Liver (tissue), 3 donors: Measurements from ENCODE around the gene ALKAL2.

Experiments used
- ATF3 ChIP-seq: IDR thresholded peaks from 2 replicates; pipeline ENCODE4 v1.6.1; 2016; ENCODE audit warnings: antibody characterized with exemption
- TF ChIP-seq, protein P1 (sequence below): fragments of 150-350 bp; IDR thresholded peaks from 2 replicates; pipeline ENCODE4 v1.5.1; 2017; ENCODE audit warnings: improper control_type of control experiment, low read depth, low read length; ENCODE audit not compliant: missing input control
- donor health status: healthy.
- donor health status: healthy.

DNA sequence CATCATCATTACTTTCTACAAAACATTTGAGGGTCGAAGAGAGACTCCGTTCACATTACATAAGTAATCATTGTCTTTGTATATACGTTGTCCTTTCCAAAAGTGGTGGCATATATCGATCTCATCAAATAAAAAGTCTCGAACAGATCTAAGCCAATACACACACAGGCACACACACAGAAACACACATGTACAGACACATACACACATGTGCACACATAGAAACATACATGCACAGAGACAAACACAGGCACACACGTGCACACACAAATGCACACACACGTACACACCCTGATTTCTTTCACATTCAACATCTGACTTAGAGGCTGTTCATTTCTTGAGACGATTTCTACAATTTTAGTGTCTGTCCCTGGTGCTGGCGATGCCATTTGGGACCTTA lies 17.5 kb upstream of the ALKAL2 start:
- TF ChIP-seq, protein P1, sequence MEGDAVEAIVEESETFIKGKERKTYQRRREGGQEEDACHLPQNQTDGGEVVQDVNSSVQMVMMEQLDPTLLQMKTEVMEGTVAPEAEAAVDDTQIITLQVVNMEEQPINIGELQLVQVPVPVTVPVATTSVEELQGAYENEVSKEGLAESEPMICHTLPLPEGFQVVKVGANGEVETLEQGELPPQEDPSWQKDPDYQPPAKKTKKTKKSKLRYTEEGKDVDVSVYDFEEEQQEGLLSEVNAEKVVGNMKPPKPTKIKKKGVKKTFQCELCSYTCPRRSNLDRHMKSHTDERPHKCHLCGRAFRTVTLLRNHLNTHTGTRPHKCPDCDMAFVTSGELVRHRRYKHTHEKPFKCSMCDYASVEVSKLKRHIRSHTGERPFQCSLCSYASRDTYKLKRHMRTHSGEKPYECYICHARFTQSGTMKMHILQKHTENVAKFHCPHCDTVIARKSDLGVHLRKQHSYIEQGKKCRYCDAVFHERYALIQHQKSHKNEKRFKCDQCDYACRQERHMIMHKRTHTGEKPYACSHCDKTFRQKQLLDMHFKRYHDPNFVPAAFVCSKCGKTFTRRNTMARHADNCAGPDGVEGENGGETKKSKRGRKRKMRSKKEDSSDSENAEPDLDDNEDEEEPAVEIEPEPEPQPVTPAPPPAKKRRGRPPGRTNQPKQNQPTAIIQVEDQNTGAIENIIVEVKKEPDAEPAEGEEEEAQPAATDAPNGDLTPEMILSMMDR: no peak
- no peak for TF ChIP-seq ATF3
